KBM-7 (cell line): ENCODE measurements around the gene RGS9.

Experiments
- DNase-seq: peaks from one replicate; pipeline ENCODE4 v3.0.0-alpha.2; 2015
- in situ Hi-C: fragments of 300-500 bp; cut with MboI; formaldehyde crosslinking; loops from 2 replicates; pipeline ENCODE4 v1.14.3; 2020; ENCODE audit warnings: low sequenced_read_pairs, low pct_unique_long_range_greater_than_20kb, mixed read lengths

The RGS9 gene

GRCh38 chr17:65147955-65148354 lies 10.8 kb downstream of the RGS9 start:
- in situ Hi-C loops = no loop called here
- DNase-seq = no peak

GRCh38 chr17:65154770-65155589 lies 17.8 kb downstream of the RGS9 start:
- in situ Hi-C loops = no loop called here
- peak; percentile 95 for DNase-seq

- no peak for DNase-seq
- in situ Hi-C loops = no loop called here
Measured at GRCh38 chr17:65155622-65156021, 18.5 kb downstream of the RGS9 start.

GRCh38 chr17:65156185-65156834 lies 19.1 kb downstream of the RGS9 start:
- DNase-seq = no peak
- in situ Hi-C loops = no loop called here

- DNase-seq = no peak
Measured at GRCh38 chr17:65156835-65157565, 19.8 kb downstream of the RGS9 start.

GRCh38 chr17:65158041-65158440 lies 20.9 kb downstream of the RGS9 start:
- in situ Hi-C loops = no loop called here
- DNase-seq = peak; percentile 82

More at GRCh38 chr17:65156835-65157565, 19.8 kb downstream of the RGS9 start:
- in situ Hi-C loops = no loop called here

DNA sequence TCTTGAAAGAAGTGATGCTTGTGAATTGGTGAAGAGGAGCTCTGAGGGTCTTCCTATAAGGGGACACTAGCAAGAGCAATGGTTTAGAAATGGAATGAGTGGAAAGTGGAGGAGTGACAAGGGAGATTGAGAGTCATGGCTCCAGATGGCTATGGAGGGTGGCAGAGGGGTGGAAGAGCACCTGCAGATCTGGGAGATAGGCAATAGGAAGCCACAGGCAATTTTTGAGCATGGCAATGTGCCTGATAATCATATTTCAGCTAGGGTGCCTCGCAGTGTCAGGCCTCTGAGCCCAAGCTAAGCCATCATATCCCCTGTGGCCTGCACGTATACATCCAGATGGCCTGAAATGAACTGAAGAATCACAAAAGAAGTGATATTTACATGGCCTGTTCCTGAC lies 21.5 kb downstream of the RGS9 start:
- no peak for DNase-seq
- in situ Hi-C loops = no loop called here

DNA sequence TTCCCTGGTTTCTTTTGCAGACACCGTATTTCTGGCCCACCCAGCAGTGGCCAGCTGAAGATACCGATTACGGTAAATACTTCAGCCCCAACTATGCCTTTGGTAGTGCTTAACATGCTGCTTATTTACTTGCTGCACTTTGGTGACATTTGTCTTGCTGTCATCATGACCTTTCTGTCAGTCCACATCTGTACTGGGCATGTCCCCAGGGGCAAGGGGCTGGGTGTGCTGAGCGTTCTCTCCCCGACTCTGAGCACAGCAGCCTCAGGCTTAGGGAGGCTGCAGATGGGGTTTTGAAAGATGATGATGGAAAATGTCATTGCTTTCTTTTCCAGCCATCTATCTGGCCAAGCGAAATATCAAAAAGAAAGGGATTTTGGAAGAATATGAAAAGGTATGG lies 23.3 kb downstream of the RGS9 start:
- no peak for DNase-seq
- in situ Hi-C loops = no loop called here

GRCh38 chr17:65163990-65164495 lies 26.9 kb downstream of the RGS9 start:
- in situ Hi-C loops = no loop called here
- DNase-seq = no peak

- no peak for DNase-seq
- in situ Hi-C loops = no loop called here
Measured at GRCh38 chr17:65166787-65167186, 29.6 kb downstream of the RGS9 start.

- no peak for DNase-seq
- in situ Hi-C loops = no loop called here
Measured at GRCh38 chr17:65167566-65167965, 30.4 kb downstream of the RGS9 start.

- in situ Hi-C loops = no loop called here
Measured at GRCh38 chr17:65169691-65170090, 32.5 kb downstream of the RGS9 start.

DNA sequence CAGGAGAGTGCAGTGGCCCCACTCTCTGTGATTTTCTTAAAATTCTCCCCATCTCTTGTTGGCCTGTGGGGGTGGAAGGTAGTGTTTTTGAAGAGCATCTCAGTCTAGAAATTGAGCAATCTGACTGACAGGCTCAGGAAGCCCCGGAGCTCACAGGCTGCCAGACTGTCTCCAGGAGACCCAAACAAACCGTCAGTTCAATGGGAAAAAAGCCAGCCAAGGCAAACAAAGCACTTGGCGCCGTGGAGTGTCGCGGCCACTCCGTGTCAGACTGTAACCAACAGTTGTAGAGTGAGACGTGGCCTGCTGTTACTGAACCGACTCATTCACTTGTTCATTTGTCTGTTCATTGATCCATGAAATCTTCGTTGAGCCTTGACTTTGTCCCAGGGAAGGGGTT lies 33.7 kb downstream of the RGS9 start:
- in situ Hi-C loops = no loop called here
- DNase-seq = no peak

More at GRCh38 chr17:65169691-65170090, 32.5 kb downstream of the RGS9 start:
- no peak for DNase-seq

- in situ Hi-C loops = no loop called here
Measured at GRCh38 chr17:65171752-65172151, 34.6 kb downstream of the RGS9 start.

GRCh38 chr17:65172496-65173136 lies 35.4 kb downstream of the RGS9 start:
- in situ Hi-C loops = no loop called here

More at GRCh38 chr17:65171752-65172151, 34.6 kb downstream of the RGS9 start:
- DNase-seq = peak; percentile 74

DNA sequence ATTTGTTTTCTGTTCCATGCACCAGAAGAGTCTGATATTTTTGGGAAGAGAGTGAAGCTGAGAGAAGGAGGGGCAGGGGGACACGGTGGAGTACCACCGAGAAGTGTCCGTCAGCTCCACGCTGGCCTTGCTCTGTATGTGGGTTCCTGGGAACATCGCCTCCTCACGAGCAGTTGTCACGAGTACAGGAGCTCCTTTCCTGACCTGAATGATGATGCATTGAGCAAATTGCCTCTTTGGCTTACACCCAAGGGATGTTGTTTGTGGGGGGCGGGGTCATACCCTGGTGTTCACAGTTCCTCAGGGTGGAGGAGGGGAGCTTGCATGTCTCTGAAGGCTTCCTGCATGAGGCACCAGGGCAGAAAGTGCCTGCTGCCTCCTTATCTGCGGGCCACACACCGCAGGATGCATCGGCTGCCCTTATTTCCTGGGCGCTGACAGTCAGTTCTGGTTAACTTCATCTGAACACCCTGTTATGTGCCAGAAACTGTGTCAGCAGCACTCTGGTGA lies 36.2 kb downstream of the RGS9 start:
- DNase-seq = peak; percentile 95
- in situ Hi-C loops = no loop called here

More at GRCh38 chr17:65172496-65173136, 35.4 kb downstream of the RGS9 start:
- no peak for DNase-seq

GRCh38 chr17:65173976-65174683 lies 37.0 kb downstream of the RGS9 start:
- no peak for DNase-seq
- in situ Hi-C loops = no loop called here

GRCh38 chr17:65174974-65175373 lies 37.8 kb downstream of the RGS9 start:
- DNase-seq = no peak

More at GRCh38 chr17:65174974-65175373, 37.8 kb downstream of the RGS9 start:
- in situ Hi-C loops = loop anchor here (25.0 kb wide), 1 partner anchor 213 kb away; no protein-coding TSS in a partner anchor
